NCI-H82 (cell line): ENCODE measurements around the gene LMTK3.
A peak's percentile ranks its signal among the peaks of the same experiment; 100 is the strongest.
"Not testable (repeated sequence)": the region's sequence is repeated elsewhere in the genome, so short reads cannot be mapped to it uniquely, and the experiment has no call there.

Experiments
- DNase-seq: peaks from one replicate; lab custom pipeline; 2025; lab: John Stamatoyannopoulos, UW

Gene LMTK3

DNA sequence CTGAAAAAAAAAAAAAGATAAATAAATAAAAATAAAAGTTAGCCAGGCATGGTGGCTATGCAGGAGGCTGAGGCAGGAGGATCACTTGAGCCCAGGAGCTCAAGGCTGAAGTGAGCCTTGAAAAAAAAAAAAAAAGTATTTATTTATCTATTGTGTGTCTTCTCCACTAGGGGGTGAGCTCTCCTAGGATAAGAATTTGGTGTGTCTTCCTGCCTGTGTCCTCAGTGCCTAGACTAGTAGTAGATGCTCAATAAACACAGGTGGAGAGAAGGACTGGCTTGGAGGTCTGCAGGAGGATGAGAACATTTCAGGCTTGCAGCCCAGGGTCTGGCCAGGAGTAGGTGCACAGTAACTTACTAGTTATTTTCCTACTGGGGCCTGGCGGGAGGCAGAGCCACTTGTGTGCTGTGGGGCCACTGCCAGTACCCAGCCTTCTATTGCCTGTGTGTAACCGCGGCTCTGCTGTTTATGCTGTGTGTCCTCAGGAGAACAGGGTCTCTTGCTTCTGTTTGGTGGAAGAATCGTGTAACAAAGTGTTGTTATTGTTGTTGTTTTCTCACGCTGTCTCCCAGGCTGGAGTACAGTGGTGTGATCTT is 5.4 kb downstream of the LMTK3 start:
- DNase-seq: peak; percentile 69

DNA sequence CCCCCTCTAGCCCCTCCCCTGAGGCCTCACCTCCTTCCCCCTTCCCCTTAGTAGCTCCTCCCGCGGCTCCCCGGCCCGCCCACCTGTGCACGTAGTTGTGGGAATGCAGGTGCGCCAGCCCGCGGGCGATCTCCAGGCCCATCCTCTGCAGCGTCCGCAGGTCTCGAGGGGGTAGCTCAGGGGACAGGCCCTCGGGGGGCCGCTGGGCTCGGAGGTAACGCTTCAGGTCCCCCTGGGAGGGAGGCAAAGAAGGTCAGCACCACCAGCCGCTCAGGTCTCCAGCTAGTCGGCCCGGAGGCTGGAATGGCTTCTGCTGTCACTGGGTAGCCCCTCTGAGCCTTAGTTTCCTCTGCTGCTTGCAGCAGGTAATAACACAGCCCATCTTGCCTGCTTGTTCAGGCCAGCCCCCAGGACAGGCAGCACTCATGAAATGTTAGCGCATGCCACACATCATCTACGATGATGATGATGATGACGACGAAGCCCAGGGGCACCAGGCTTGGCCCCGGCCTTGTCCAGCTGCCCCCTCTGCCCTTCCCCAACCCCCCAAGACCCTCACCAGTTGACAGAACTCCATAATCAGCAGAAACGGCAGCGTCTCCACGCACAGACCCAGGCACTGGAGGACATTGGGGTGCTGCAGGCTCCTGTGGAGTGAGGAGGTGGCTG is 9.2 kb downstream of the LMTK3 start:
- peak; percentile 68 for DNase-seq

DNA sequence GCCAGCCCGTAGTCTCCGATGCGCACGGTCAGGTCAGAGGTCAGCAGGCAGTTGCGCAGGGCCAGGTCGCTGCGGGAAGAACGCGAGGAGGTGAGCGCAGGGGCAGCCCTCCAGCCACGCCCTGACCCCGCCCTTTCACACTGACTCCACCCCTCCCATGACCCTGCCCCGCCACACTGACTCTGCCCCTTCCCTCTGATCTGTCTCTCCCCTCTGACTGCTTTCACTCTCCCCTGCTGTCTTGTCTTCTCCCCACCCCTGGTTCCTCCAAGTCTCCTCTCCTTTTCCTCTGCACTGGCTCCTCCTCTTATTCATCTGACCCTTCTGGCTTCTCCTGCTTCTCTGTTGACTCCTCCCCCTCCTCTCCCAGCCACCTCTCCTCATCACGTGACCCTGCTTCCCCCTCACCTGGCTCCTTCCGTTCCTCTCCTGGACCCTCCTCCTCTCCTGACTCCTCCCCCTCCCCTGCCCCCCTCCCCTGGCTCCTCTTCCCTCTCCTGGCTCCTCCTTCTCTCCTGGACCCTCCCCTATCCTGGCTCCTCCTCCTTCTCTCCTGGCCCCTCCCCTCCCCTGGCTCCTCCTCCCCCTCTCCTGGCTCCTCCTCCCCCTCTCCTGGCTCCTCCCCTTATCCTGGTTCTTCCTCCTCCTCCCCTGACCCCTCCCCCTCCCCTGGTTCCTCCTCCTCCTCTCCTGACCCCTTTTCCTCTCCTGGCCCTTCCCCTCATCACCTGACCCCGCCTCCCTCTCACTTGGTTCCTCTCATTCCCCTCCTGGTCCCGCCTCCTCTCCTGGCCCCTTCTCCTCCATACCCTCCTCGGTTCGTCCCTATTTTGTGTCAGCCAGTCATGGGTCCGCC is 9.9 kb downstream of the LMTK3 start:
- DNase-seq: peak; percentile 97

DNA sequence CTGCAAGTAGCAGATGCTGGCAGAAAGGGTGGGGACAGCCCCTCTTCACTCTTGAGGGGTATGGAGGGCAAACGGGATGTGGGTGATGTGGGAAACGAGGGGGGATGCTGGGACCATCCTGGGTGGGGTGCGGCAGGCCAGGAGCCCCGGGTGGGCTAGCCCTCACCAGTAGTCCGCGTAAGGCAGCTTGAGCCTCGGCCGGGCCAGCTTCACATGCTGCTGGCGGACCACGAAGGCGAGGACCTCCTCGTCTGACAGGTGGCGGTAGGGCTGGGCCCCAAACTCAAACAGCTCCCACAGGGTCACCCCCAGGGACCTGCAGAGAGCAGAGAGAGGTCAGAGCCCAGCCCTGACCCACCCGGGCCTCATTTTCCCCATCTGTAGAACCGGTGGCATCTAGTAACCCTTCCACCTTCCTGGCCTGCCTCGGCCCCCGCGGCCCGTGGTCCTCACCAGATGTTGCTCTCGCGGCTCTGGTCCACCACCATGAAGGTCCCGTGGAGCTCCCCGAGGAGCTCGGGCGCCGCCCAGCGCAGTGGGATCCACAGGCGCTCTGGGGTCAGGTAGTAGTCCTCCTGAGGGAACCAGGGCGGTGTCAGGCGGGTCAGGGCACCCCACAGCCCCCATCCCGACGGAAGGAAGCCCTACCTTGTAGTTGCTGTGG is 10.7 kb downstream of the LMTK3 start:
- DNase-seq: no peak

DNA sequence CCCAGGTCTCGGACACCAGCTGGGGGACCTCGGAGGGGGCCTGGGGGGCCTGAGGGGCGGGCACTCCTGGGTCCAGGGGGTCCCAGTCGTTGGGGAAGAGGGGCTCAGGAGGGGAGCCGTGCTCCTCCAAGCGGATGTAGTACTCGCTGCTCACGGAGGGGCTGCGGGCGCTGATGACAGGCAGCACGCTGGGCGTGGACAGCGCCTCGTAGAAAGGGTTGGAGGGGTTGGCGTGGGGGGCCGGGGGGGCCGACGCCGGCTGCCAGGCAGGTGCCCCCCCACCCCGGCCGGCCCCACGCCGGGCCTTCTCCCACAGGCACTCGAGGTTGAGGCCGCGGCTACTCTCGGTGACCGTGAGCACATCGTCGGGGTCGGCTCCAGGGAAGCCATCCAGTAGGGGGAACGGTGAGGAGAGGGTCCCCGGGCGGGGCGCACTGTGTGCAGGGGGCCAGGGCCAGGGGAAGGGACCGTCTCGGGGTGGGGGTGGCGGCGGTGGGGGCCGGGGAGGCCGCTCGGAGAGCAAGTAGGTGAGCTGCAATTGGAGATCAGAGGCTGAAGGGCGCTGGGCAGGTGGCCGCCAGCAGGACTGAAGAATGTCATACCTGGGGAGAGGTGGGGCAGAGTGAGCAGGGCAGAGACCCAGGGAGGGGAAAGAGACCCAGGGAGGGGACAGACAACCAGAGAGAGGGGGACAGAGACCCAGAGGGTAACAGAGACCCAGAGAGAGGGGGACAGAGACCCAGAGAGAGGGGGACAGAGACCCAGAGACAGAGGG is 12.1 kb downstream of the LMTK3 start:
- DNase-seq: peak; percentile 28

DNA sequence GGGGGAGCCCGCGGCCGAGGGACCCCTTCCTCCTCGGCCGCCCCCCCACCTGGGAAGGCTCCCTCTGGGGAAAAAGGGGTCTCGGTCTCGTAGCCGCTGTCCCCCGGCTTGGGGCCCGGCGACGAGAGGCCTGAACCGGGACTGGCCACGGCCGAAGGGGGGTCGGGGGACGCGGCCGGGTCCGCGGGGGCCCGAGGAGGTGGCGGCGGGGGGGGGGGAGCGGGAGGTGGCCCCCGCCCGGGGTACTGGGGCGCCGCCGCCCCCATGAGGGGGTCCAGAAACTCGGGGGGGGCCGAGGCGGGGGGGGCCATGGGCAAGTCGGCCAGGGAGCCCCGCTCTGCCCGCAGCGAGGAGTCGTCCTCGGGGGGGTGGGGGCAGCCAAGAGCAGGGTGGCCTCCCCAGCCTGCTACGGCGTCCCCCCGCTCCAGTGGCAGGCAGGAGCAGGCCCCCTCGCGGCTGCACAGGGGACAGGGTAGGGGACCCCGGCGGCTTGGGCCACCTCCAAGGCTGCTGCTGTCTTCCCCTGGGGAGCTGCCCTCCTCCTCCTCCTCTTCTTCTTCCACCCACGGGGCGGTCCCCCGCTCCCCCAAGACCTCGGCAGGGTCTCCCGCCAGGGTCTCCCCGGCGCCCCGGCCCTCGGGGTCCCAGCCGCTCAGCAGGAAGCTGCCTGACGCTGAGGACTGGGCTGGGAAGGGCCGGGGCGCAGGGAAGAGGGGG is 12.9 kb downstream of the LMTK3 start:
- DNase-seq: peak; percentile 33

DNA sequence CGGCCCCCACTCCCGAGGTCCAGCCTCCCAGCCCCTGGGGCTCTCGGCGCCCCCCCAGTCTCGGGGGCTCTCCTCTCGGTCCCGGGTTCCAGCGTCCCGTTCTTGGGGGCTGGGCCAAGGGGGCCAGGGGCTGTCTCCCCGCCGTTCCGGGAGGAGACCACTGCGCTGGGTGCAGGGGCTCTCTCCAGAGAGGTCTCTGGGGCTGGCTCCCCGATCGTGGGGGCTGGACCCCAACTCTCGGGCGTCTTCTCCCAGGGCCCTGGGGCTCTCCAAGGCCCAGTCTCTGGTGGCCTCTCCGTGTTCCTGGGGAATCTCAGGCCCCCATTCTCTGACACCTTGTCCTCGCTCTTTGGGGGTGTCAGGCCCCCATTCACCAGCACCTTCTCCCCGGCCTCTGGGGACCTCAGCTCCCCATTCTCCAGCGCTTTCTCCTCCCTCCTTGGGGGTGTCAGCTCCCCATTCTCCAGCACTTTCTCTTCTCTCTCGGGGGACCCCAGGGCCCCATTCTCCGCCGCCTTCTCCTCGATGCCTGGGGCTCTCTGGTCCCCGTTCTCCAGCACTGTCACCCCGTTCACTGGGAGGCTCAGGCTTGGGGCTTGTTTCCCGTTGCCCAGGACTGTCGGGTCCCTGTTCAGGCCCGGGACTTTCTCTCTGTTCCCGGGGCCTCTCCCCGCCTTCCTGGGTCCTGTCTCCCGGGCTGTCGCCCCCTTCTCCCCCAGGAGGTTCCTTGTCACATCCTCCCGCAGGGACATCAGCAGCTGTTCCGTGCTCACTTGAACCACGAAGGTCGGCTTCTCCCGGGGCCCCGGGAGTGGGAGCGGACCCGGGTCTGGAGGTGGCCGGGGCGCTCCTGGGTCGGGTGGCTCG is 13.7 kb downstream of the LMTK3 start:
- no peak for DNase-seq

DNA sequence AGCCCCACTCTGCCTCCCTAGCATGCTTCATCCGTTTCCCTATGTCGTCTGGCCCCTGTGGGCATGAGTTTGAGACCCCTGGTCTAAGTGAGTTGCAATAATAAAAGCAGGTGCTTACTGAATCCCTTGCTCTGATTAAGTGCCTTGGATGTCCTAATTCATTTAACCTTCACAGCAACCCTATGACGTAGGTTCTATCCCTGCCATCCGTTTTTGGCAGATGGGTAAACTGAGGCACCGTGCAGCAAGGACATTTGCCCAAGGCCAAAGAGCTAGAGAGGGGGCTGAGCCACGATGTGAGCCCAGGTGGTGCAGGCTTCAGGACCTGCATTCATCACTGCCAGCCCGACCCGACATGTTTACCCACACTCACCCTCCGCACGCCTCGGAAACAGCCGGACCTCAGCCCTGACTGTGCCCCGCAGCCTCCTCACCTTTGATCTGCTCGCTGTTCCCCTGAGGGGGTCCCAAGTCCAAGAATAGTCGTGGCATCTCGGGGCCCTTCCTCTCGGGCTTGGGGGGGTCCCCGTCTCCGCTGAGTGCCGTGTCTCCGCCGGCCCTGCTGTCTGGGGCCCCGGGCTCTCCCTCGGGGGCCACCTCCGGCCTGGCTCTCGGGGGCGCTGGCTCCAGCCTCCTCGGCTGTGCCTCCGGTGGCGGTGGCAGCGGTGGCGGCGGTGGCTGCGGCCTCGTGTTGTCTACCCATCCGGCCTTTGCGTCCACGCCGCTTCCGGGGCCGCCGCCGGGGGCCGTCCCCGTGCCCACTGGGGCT is 14.5 kb downstream of the LMTK3 start:
- no peak for DNase-seq

DNA sequence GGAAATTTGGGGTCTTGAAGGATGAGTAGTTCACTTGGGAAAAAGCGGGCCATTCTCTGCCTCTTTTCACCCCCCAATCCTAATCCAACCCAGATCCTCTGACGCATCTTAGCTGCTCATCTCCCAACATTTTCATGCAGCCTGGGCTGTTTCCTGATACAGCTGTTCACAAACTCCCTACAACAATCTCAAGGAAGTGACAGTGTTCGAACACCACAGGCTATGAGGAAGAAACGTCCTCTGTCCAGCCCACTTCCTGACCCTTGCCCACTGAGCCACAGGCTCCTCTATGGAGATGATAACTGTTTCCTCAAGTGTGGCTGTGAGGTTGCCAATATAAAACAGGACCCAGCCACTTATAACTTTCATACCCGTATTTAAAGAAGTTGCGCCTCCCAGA is 16.2 kb downstream of the LMTK3 start:
- DNase-seq: no peak

DNA sequence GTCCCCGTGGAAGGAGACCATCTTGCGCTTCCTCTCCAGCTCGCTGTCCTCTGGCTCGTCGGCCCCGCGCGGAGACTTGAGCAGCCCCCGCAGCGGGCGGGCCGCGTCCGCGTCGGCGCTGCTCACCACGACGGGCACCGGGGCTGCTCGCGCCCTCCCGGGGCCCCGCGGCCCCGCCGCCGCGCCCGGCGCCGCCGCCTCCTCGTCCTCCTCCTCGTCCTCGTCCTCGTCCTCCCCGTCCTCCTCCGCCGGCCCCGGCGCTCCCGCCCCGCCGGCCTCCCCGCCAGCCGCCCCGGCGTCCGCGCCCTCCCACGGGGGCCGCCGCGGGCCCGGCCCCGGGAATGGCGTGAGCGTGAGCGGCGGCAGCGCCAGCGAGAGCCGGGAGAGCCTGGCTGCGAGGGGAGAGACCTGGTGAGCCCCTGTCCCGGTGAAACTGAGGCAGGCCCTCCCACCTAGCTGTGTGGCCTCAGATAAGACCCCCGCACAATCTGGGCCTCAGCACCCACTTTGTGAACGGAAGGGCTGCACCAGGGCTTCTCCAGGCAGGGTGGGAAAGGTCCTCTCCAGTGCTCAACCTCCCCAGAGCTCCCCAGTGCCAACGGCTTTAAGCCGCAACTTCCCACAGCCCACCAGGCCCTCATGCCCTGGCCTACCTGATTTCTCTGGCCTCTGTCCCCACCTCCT is 17.8 kb downstream of the LMTK3 start:
- DNase-seq: no peak

DNA sequence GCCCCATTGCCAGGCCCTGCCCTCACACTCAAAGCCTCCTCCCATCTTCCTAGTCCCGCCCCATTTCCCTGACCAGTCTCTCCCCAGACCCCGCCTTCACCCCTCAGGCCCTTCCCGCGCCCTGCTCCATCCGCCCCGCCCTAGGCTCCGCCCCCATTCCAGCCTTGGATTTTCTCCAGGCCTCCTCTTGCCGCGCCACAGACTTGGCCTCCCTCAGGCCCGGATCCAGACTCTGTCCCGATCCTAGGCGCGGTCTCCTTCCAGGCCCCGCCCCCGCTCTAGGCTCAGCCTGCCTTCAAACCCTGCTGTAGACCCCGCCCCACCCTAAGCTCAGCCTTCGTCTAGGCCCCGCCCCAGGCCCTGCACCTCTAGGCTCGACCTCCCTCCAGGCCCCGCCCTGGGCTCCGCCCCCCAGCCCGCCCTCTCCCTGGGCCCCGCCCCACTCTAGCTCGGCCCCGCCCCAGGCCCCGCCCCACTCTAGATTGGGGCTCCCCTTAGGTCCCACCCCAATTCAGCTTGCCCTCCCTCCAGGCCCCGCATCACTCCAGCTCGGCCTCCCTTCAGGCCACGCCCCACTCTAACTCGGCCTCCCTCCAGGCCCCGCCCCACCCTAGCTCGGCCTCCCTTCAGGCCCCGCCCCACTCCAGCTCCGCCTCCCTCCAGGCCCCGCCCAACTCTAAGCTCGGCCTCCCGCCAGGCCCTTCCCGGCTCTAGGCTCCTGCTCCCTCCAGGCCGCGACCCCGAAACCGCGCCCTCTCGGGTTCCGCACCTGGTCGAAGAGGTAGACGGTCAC is 18.5 kb downstream of the LMTK3 start:
- peak; percentile 100 for DNase-seq

DNA sequence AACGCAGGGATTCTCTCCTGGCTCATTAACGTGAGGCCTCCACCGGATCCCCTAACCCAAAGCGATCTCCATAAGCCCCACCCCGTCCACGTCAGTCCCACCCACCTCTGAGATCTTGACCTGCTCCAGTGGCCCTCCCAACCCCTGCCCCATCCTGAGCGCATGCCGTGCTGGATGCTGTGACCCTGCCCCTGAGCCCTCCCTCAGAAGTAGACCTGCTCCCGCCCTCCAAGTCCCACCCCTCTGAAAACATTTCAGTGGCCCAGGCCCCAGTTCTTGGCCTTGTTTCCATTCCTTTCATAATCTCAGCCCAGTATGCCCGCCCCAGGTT is 19.9 kb downstream of the LMTK3 start:
- peak; percentile 46 for DNase-seq

DNA sequence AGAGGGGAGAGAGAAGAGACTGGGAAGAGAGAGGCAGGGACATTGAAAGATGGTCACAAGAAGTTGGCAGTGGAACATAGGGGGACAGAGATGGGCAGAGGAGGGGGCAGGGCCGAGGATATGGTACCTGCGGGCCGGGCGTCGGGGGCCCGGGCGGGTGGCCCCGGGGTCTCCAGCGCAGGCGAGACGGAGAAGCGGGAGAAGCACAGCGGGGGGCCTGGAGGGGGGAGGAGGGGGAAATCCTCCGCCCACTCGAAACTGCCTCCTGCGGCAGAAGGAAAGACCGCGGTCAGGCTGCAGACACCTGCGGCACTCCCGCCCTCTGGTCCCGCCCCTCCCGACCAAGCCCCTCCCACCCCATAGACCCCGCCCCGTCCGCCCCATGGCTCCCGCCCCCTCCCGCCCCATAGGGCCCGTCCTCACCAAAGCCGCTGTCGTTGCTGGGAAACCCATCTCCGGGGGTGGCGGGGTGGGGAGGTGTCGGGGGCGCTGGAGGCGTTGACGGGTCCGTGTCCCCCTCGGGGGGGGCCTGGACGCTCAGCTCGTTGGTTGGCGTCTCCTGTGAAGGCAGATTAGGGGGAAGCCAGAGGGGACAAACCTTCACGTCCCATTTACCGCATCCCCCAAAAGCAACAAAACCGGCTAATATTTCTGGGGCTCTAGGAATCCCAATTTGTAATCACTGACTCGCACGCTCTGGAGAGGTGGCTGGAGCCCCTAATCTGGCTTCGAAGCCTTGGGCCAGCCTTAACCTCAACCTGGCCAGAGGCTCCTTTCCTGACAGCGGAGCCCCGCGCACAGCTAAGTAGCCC is 20.4 kb downstream of the LMTK3 start:
- DNase-seq: peak; percentile 80

DNA sequence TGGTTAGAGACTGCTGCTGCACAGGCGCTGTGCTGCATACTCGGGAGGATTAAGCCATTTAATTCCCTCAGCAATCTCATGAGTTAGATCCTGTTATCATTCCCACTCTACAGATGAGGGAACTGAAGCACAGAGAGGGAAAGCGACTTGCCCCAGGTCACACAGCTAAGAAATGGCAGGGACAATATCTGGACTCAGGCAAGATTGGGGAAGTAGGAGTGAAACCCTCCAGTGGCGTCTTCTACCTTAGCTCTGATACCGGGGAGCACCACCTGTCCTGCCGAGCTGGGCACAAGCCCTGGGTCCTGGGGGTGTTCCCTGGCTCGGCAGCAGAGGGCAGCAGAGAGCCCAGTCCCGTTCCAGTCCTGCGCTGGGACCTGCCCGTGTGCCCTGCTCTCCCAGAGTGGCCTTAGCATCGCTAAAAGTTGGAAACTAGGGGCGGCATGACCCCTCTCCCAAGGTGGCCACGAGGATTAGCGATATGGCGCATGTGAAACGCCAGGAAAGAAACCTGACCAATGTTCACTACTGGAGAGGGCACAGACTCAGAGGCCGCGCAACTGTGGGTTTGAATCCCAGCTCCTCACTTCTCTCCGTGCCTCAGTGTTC is 21.9 kb downstream of the LMTK3 start:
- DNase-seq: peak; percentile 79

DNA sequence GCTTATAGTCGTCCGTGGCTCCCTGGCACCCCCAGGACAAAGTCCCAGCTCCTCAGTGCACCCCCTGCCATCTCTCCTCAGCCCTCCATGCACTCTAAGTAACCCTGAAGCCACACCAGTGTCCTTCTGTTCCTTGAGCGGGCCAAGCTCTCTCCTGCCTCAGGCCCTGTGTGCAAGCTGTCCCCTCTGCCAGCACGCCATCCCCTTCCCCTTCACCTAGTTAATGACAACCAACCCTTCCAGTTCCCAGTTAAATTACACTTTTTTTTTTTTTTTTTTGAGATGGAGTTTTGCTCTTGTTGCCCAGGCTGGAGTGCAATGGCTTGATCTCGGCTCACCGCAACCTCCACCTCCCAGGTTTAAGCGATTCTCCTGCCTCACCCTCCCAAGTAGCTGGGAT is 23.2 kb downstream of the LMTK3 start:
- DNase-seq: not testable (repeated sequence)

DNA sequence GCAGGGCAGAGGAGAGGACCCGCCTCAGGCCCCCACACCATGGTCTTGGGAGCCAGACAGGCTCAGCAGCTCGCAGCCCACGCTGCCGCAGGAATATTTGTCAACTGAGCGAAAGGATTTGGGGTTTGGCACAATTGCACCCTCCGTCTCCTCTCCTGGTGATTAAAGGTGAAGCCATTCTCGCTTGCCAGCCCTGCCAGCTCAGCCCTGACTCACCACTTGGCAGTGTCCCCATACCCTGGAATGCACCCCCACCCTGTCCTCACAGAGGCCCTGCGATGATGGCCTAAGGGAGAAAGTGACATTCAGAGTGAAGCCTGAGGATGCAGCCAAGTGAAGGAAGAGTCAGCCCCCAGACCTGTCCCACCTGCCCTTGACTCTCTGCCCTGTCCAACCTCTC is 23.7 kb downstream of the LMTK3 start:
- DNase-seq: no peak

DNA sequence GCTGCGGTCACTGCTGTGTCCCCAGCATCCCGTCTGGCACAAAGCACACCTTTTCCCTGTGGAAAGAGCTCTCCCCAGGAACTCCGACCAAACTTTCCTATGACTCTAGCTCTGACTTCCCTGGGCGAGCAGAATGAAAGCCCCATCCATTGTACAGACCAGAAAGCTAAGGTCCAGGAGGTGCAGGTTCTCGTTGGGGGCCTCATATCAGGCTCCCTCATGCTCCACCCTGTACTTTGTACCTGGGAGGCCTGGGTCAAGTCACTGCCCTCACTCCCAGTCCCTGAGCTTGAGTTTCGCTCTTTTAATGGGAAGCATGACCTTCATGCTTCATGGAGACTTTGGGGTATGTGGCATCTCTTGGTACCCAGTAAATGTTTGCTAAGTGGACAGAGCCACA is 24.1 kb downstream of the LMTK3 start:
- DNase-seq: no peak
